CD4-positive, alpha-beta memory T cell (primary cell): ENCODE measurements around the gene HYCC2. TPM values are rescaled to one million over a fixed set of nuclear protein-coding genes. Genes with fewer than 3 reads are reported as not detected.
"Not testable (repeated sequence)": the region's sequence is repeated elsewhere in the genome, so short reads cannot be mapped to it uniquely, and the experiment has no call there.

Experiments used
- CTCF ChIA-PET: fragments of 350-600 bp; sonication (Branson Sonifier 250); formaldehyde crosslinking; loops from one replicate; lab custom pipeline; 2021; ENCODE audit warnings: inconsistent platforms; ENCODE audit not compliant: partially characterized antibody; lab: Charles Lee
- POLR2A ChIA-PET: fragments of 350-600 bp; sonication (Branson Sonifier 250); formaldehyde crosslinking; loops from one replicate; lab custom pipeline; 2021; ENCODE audit not compliant: partially characterized antibody; lab: Charles Lee
- DNase-seq, 5 donors: peaks; one replicate each; pipeline versions ENCODE4 v3.0.0 to v3.0.0-alpha.2; 2020 to 2022; ENCODE audit warnings: mixed read lengths in 1 of 5
- H3K27ac ChIP-seq: one replicate; pipeline ENCODE4 v1.7.0; 2013; ENCODE audit warnings: low read depth, low read length
- H3K27me3 ChIP-seq: 2 replicates; pipeline ENCODE4 v1.7.0; 2013; ENCODE audit warnings: mild to moderate bottlenecking, low read length, moderate library complexity; ENCODE audit not compliant: insufficient read depth
- H3K36me3 ChIP-seq: 2 replicates; pipeline ENCODE4 v1.7.0; 2013; ENCODE audit warnings: mild to moderate bottlenecking, low read length, moderate library complexity; ENCODE audit not compliant: insufficient read depth
- H3K4me1 ChIP-seq: 2 replicates; pipeline ENCODE4 v1.7.0; 2013; ENCODE audit warnings: mild to moderate bottlenecking, low read length, moderate library complexity; ENCODE audit not compliant: insufficient read depth
- H3K4me3 ChIP-seq, 2 donors: one replicate each; pipeline ENCODE4 v1.7.0; 2013; ENCODE audit warnings: low read length in 2 of 2, mild to moderate bottlenecking in 1 of 2
- H3K9me3 ChIP-seq, 2 donors: one replicate each; pipeline ENCODE4 v1.7.0; 2013; ENCODE audit warnings: low read length in 2 of 2, control low read depth in 1 of 2; ENCODE audit not compliant: control insufficient read depth in 1 of 2
- H3K27ac Mint-ChIP-seq, 7 donors: one replicate each; pipeline ENCODE4 v1.8.0; 2020 to 2021; ENCODE audit warnings: mixed read lengths in 7 of 7, mild to moderate bottlenecking in 6 of 7, inconsistent platforms in 3 of 7, moderate library complexity in 3 of 7
- H3K27me3 Mint-ChIP-seq, 2 donors: one replicate each; pipeline ENCODE4 v1.8.0; 2020 to 2021; ENCODE audit warnings: mixed read lengths in 2 of 2
- H3K36me3 Mint-ChIP-seq, 2 donors: one replicate each; pipeline ENCODE4 v1.8.0; 2020 to 2021; ENCODE audit warnings: mixed read lengths in 2 of 2, inconsistent platforms in 1 of 2, mild to moderate bottlenecking in 1 of 2
- H3K4me1 Mint-ChIP-seq, 4 donors: one replicate each; pipeline ENCODE4 v1.8.0; 2020 to 2021; ENCODE audit warnings: mixed read lengths in 4 of 4, mild to moderate bottlenecking in 1 of 4
- H3K4me3 Mint-ChIP-seq, 8 donors: one replicate each; pipeline ENCODE4 v1.8.0; 2020 to 2021; ENCODE audit warnings: mixed read lengths in 8 of 8, mild to moderate bottlenecking in 7 of 8, moderate library complexity in 6 of 8, inconsistent platforms in 3 of 8
- H3K9me3 Mint-ChIP-seq, 8 donors: one replicate each; pipeline ENCODE4 v1.8.0; 2020 to 2021; ENCODE audit warnings: mixed read lengths in 8 of 8, mild to moderate bottlenecking in 5 of 8, inconsistent platforms in 3 of 8, moderate library complexity in 1 of 8
- intact Hi-C: fragments of 100-400 bp; cut with micrococcal nuclease; formaldehyde crosslinking; loops from one replicate; pipeline ENCODE4 v1.15.1; 2023
- polyA plus RNA-seq, 2 donors: library from polyadenylated mRNA; unstranded; fragments of 300-500 nt; fragmentation: Illumina TruSeq; gene quantifications; one replicate each; pipeline ENCODE4 v1.2.3, GENCODE V29; 2021
- total RNA-seq, 2 experiments: library from RNA; stranded (reverse); gene quantifications; one replicate each; pipeline ENCODE4 v1.2.3, GENCODE V29; 2021

HYCC2 gene
- total and polyA plus RNA-seq, 4 experiments from 2014 or later, result 23.5 to 36.4 (median 29.1) TPM

- Histone ChIP-seq H3K36me3 (peaks cover 2% of the 10 kb centered on the region), H3K27ac (no peak overlapping the region), H3K27me3 (no peaks in the 10 kb centered on the region), H3K4me3 (no peak overlapping the region), H3K9me3 (no peaks in the 10 kb centered on the region), H3K4me1 (peaks cover 22% of the 10 kb centered on the region)
- Mint-ChIP-seq H3K9me3 (no peaks in the 10 kb centered on the region), H3K27me3 (peaks cover 0 to 2% of the 10 kb centered on the region in 2 donors), H3K36me3 (peaks cover 4 to 26% of the 10 kb centered on the region in 2 donors), H3K4me1 (peaks cover 20 to 36% (median 27%) of the 10 kb centered on the region in 4 donors), H3K4me3 (no peak overlapping the region), H3K27ac (no peak overlapping the region)
- intact Hi-C loops, result no loop called here
- ChIA-PET POLR2A (interaction anchor here (2.4 kb wide), 1 partner anchor 42 kb away, joined by 6 read pairs; no protein-coding TSS in a partner anchor), CTCF (interaction anchor here (0.7 to 1.1 kb wide), 2 partner anchors 157 to 158 kb away, joined by 3 to 5 read pairs; no protein-coding TSS in a partner anchor)
- no peak for DNase-seq
Observed at GRCh38 chr2:201074996-201075395, 3.5 kb upstream of the HYCC2 start.

- CTCF ChIA-PET, result interaction anchor here (1.0 to 6.2 kb wide), 6 partner anchors 43 to 184 kb away, joined by 3 to 61 read pairs (median 4); partner anchors contain the start of genes CFLAR, NIF3L1 and PPIL3
- peak overlapping the region in 6 of 7 donors; percentile 22 to 63 (median 54) for H3K27ac Mint-ChIP-seq
- intact Hi-C loops, result no loop called here
Observed at GRCh38 chr2:201073071-201073470, 1.6 kb upstream of the HYCC2 start.

GRCh38 chr2:201072201-201072530 is 695 bp upstream of the HYCC2 start:
- H3K9me3 ChIP-seq, result no peaks in the 10 kb centered on the region
- H3K9me3 Mint-ChIP-seq, result no peaks in the 10 kb centered on the region
- H3K27ac Mint-ChIP-seq, result peak overlapping the region; percentile 94 to 99 (median 98)
- peak overlapping the region; percentile 79 for H3K27ac ChIP-seq
- intact Hi-C loops, result loop anchor here (1.0 kb wide), 1 partner anchor 261 kb away; the partner anchor contains the start of gene BZW1
- peak overlapping the region; percentile 94 to 96 for H3K4me3 ChIP-seq
- H3K27me3 Mint-ChIP-seq, result peaks cover 0 to 2% of the 10 kb centered on the region in 2 donors
- H3K4me1 Mint-ChIP-seq, result peaks cover 32 to 58% (median 41%) of the 10 kb centered on the region in 4 donors
- peak overlapping the region; percentile 91 to 100 (median 98) for H3K4me3 Mint-ChIP-seq
- H3K4me1 ChIP-seq, result peaks cover 48% of the 10 kb centered on the region
- DNase-seq, result no peak
- ChIA-PET CTCF (interaction anchor here (0.5 to 6.2 kb wide), 11 partner anchors 12 to 359 kb away, joined by 3 to 61 read pairs (median 3); partner anchors contain the start of genes CFLAR, NIF3L1 and PPIL3), POLR2A (interaction anchor here (0.6 to 6.1 kb wide), 12 partner anchors 15 to 359 kb away, joined by 3 to 101 read pairs (median 6); partner anchors contain the start of genes CASP10, CFLAR, CLK1 and NIF3L1)
- no peaks in the 10 kb centered on the region for H3K36me3 ChIP-seq
- no peaks in the 10 kb centered on the region for H3K27me3 ChIP-seq
- peaks cover 0 to 20% of the 10 kb centered on the region in 2 donors for H3K36me3 Mint-ChIP-seq

More at GRCh38 chr2:201073071-201073470, 1.6 kb upstream of the HYCC2 start:
- POLR2A ChIA-PET, result interaction anchor here (1.2 to 6.1 kb wide), 5 partner anchors 43 to 360 kb away, joined by 3 to 101 read pairs (median 6); partner anchors contain the start of genes CASP10, CFLAR, NIF3L1 and ORC2
- peaks cover 32 to 51% (median 40%) of the 10 kb centered on the region in 4 donors for H3K4me1 Mint-ChIP-seq
- Histone ChIP-seq H3K4me1 (peaks cover 41% of the 10 kb centered on the region), H3K27me3 (no peaks in the 10 kb centered on the region), H3K4me3 (no peak overlapping the region), H3K9me3 (no peaks in the 10 kb centered on the region), H3K27ac (no peak overlapping the region), H3K36me3 (no peaks in the 10 kb centered on the region)
- no peaks in the 10 kb centered on the region for H3K9me3 Mint-ChIP-seq
- peak overlapping the region; percentile 36 to 77 (median 72) for H3K4me3 Mint-ChIP-seq
- H3K36me3 Mint-ChIP-seq, result peaks cover 0 to 20% of the 10 kb centered on the region in 2 donors
- no peak for DNase-seq
- peaks cover 0 to 2% of the 10 kb centered on the region in 2 donors for H3K27me3 Mint-ChIP-seq

GRCh38 chr2:201070948-201071478 is 458 bp downstream of the HYCC2 start:
- ChIA-PET POLR2A (interaction anchor here (0.7 to 6.1 kb wide), 10 partner anchors 45 to 572 kb away, joined by 3 to 101 read pairs (median 12); partner anchors contain the start of genes CFLAR, CLK1, NIF3L1 and PPIL3), CTCF (interaction anchor here (0.6 to 6.8 kb wide), 23 partner anchors 11 to 366 kb away, joined by 3 to 115 read pairs (median 4); partner anchors contain the start of genes CASP10, CFLAR and ORC2)
- Histone ChIP-seq H3K4me1 (peaks cover 56% of the 10 kb centered on the region), H3K27ac (peak overlapping the region; percentile 79), H3K27me3 (no peaks in the 10 kb centered on the region), H3K9me3 (no peaks in the 10 kb centered on the region), H3K4me3 (peak overlapping the region; percentile 59 to 94), H3K36me3 (no peaks in the 10 kb centered on the region)
- intact Hi-C loops, result loop anchor here (1.0 kb wide), 7 partner anchors 45 to 358 kb away; partner anchors contain the start of genes CFLAR, CLK1, NIF3L1 and ORC2
- peaks cover 0 to 2% of the 10 kb centered on the region in 2 donors for H3K27me3 Mint-ChIP-seq
- no peaks in the 10 kb centered on the region for H3K9me3 Mint-ChIP-seq
- H3K27ac Mint-ChIP-seq, result peak overlapping the region; percentile 94 to 99 (median 98)
- DNase-seq, result peak in 3 of 5 donors; percentile 4 to 74 (median 6)
- peaks cover 0 to 20% of the 10 kb centered on the region in 2 donors for H3K36me3 Mint-ChIP-seq
- peak overlapping the region; percentile 91 to 100 (median 98) for H3K4me3 Mint-ChIP-seq
- peaks cover 35 to 64% (median 48%) of the 10 kb centered on the region in 4 donors for H3K4me1 Mint-ChIP-seq

- no peak for DNase-seq
- Histone ChIP-seq H3K36me3 (peaks cover 4% of the 10 kb centered on the region), H3K27ac (no peak overlapping the region), H3K4me3 (no peak overlapping the region), H3K4me1 (peaks cover 48% of the 10 kb centered on the region), H3K9me3 (no peaks in the 10 kb centered on the region), H3K27me3 (no peaks in the 10 kb centered on the region)
- peaks cover 0 to 20% of the 10 kb centered on the region in 2 donors for H3K36me3 Mint-ChIP-seq
- H3K4me3 Mint-ChIP-seq, result peak overlapping the region in 1 of 8 donors; percentile 7
- no peaks in the 10 kb centered on the region for H3K9me3 Mint-ChIP-seq
- POLR2A ChIA-PET, result interaction anchor here (1.2 kb wide), 1 partner anchor 101 kb away, joined by 5 read pairs; the partner anchor contains the start of gene ORC2
- H3K27me3 Mint-ChIP-seq, result no peaks in the 10 kb centered on the region
- intact Hi-C loops, result no loop called here
- CTCF ChIA-PET, result interaction anchor here (0.6 to 6.8 kb wide), 7 partner anchors 11 to 1323 kb away, joined by 3 to 115 read pairs (median 3); no protein-coding TSS in a partner anchor
- H3K27ac Mint-ChIP-seq, result peak overlapping the region in 1 of 7 donors; percentile 54
- peaks cover 39 to 60% (median 49%) of the 10 kb centered on the region in 4 donors for H3K4me1 Mint-ChIP-seq
Observed at GRCh38 chr2:201064797-201065329, 6.6 kb downstream of the HYCC2 start.

GRCh38 chr2:201063516-201063915 is 8.0 kb downstream of the HYCC2 start:
- H3K9me3 ChIP-seq, DNase-seq, intact Hi-C loops, H3K36me3 ChIP-seq, H3K4me3 Mint-ChIP-seq, H3K27ac ChIP-seq, POLR2A ChIA-PET, H3K27me3 Mint-ChIP-seq, H3K27me3 ChIP-seq, H3K4me3 ChIP-seq, H3K9me3 Mint-ChIP-seq: not testable (repeated sequence)
- Mint-ChIP-seq H3K4me1 (peaks cover 32 to 61% (median 47%) of the 10 kb centered on the region in 4 donors), H3K36me3 (peaks cover 0 to 16% of the 10 kb centered on the region in 2 donors), H3K27ac (peak overlapping the region in 3 of 7 donors; percentile 3 to 70 (median 65))
- peaks cover 35% of the 10 kb centered on the region for H3K4me1 ChIP-seq
- CTCF ChIA-PET, result interaction anchor here (1.8 kb wide), 2 partner anchors 95 to 120 kb away, joined by 5 to 6 read pairs; partner anchors contain the start of gene CASP10
